GM12878 (cell line): ENCODE data around the gene SLC12A9. TPM values are rescaled to one million over a fixed set of nuclear protein-coding genes. Genes with fewer than 3 reads are reported as not detected.

Experiments used
- ATF2 ChIP-seq: IDR thresholded peaks from 2 replicates; pipeline ENCODE4 v1.6.1; 2012; ENCODE audit warnings: low read length, inconsistent platforms
- BCL3 ChIP-seq: IDR thresholded peaks from 2 replicates; pipeline ENCODE4 v1.6.1; 2011; ENCODE audit warnings: borderline replicate concordance, low read depth, mild to moderate bottlenecking, moderate library complexity, low read length; ENCODE audit not compliant: insufficient read depth, poor library complexity, severe bottlenecking
- BHLHE40 ChIP-seq, 2 experiments: fragments of 450-650 bp in 1 of 2; IDR thresholded peaks; 2 replicates each; pipeline ENCODE4 v1.6.1; 2011 to 2017; ENCODE audit warnings: low read depth in 2 of 2, borderline replicate concordance in 1 of 2, improper control_type of control experiment in 1 of 2, low read length in 1 of 2, mild to moderate bottlenecking in 1 of 2
- BMI1 ChIP-seq: fragments of 450-650 bp; IDR thresholded peaks from 2 replicates; pipeline ENCODE4 v1.6.1; 2016; ENCODE audit warnings: mild to moderate bottlenecking, moderate library complexity, borderline replicate concordance
- FOXK2 ChIP-seq: fragments of 450-650 bp; IDR thresholded peaks from 2 replicates; pipeline ENCODE4 v1.6.1; 2017; ENCODE audit warnings: mild to moderate bottlenecking, moderate library complexity
- HDGF ChIP-seq: fragments of 450-650 bp; IDR thresholded peaks from 2 replicates; pipeline ENCODE4 v1.6.1; 2016; ENCODE audit warnings: antibody characterized with exemption
- HSF1 ChIP-seq: fragments of 150-350 bp; IDR thresholded peaks from 2 replicates; pipeline ENCODE4 v1.6.1; 2014; ENCODE audit warnings: mild to moderate bottlenecking, low read depth, low read length
- IKZF2 ChIP-seq, 2 experiments: fragments of 450-650 bp; IDR thresholded peaks; 2 replicates each; pipeline ENCODE4 v1.6.1; 2017; ENCODE audit warnings: mild to moderate bottlenecking in 2 of 2, moderate library complexity in 2 of 2
- MTA3 ChIP-seq: IDR thresholded peaks from 2 replicates; pipeline ENCODE4 v1.6.1; 2012; ENCODE audit warnings: low read length, inconsistent platforms, borderline replicate concordance
- MYB ChIP-seq: fragments of 150-350 bp; IDR thresholded peaks from 2 replicates; pipeline ENCODE4 v1.6.1; 2014; ENCODE audit warnings: mild to moderate bottlenecking, low read depth, low read length, borderline replicate concordance
- PAX8 ChIP-seq: fragments of 450-650 bp; IDR thresholded peaks from 2 replicates; pipeline ENCODE4 v1.6.1; 2017; ENCODE audit warnings: mild to moderate bottlenecking, moderate library complexity
- PKNOX1 ChIP-seq: fragments of 450-650 bp; IDR thresholded peaks from 2 replicates; pipeline ENCODE4 v1.6.1; 2016; ENCODE audit warnings: mild to moderate bottlenecking
- PML ChIP-seq: IDR thresholded peaks from 2 replicates; pipeline ENCODE4 v1.6.1; 2012; ENCODE audit warnings: low read length, inconsistent platforms
- POLR2AphosphoS5 ChIP-seq: IDR thresholded peaks from 2 replicates; pipeline ENCODE4 v1.6.1; 2011; ENCODE audit warnings: mild to moderate bottlenecking, low read length, inconsistent platforms
- RBBP5 ChIP-seq: fragments of 200-600 bp; sonication (generic); conservative IDR thresholded peaks from 2 replicates; pipeline ENCODE4 v1.6.1; 2016
- RCOR1 ChIP-seq: conservative IDR thresholded peaks from 2 replicates; pipeline ENCODE4 v1.6.1; 2012; ENCODE audit warnings: low read depth, low read length, improper control_type of control experiment
- RUNX3 ChIP-seq: IDR thresholded peaks from 2 replicates; pipeline ENCODE4 v1.6.1; 2012; ENCODE audit warnings: low read length, inconsistent platforms
- SIX5 ChIP-seq: IDR thresholded peaks from 2 replicates; pipeline ENCODE4 v1.6.1; 2011; ENCODE audit warnings: mild to moderate bottlenecking, low read depth, low read length, moderate library complexity; ENCODE audit not compliant: severe bottlenecking
- SMARCA5 ChIP-seq: fragments of 450-650 bp; IDR thresholded peaks from 2 replicates; pipeline ENCODE4 v1.6.1; 2017; ENCODE audit warnings: mild to moderate bottlenecking
- STAT3 ChIP-seq: IDR thresholded peaks from 2 replicates; pipeline ENCODE4 v1.6.1; 2011; ENCODE audit warnings: low read depth, low read length, improper control_type of control experiment
- YBX1 ChIP-seq: fragments of 450-650 bp; IDR thresholded peaks from 2 replicates; pipeline ENCODE4 v1.6.1; 2016; ENCODE audit warnings: antibody characterized with exemption
- ZNF592 ChIP-seq: fragments of 450-650 bp; IDR thresholded peaks from 2 replicates; pipeline ENCODE4 v1.6.1; 2017; ENCODE audit warnings: mild to moderate bottlenecking, moderate library complexity
- polyA plus RNA-seq, 11 experiments: library from polyadenylated mRNA; depleted of rRNA in 4 of 11; unstranded in 6 of 11; stranded (reverse) in 5 of 11; fragments of >200 nt; fragmentation: Nextera tagmentation in 4 of 11; fragmentation: Illumina TruSeq in 1 of 11; extraction: Ambion mirVana in 4 of 11; extraction: Trizol in 1 of 11; gene quantifications; 1 replicate in 1 of 11; 2 replicates in 10 of 11; pipeline versions ENCODE4 v1.2.1 to v1.2.3, GENCODE V29; 2011 to 2016; ENCODE audit warnings: inconsistent platforms in 2 of 11, missing spikeins in 2 of 11, low read depth in 1 of 11
- total RNA-seq, 4 experiments: library from RNA; depleted of rRNA in 3 of 4; stranded (reverse); fragments of >200 nt in 3 of 4; fragmentation: Illumina TruSeq in 1 of 4; extraction: Trizol in 1 of 4; gene quantifications; 2 replicates each; pipeline versions ENCODE4 v1.2.1 to v1.2.3, GENCODE V29; 2013 to 2021

Gene SLC12A9
- total and polyA plus RNA-seq, 10 of the 15 experiments (the other 5 are each of a cell fraction or from before 2014, with no cell fraction given), result 0.24 to 18.5 (median 9.4) TPM

- TF ChIP-seq POLR2AphosphoS5 (no peak), RCOR1 (no peak), BHLHE40 (IDR thresholded peaks at IDR 0.05; ENCODE audit: borderline replicate concordance in 1 of 2, low read depth in 2 of 2, low read length in 1 of 2) (peak in 1 of 2 experiments; percentile 35; a peak in 1 of 4 replicates), MYB (no peak), STAT3 (no peak), SMARCA5 (no peak), PML (no peak), HDGF (0 out of 2 replicates have a peak, but pooled peaks have one; percentile 34), IKZF2 (IDR thresholded peaks at IDR 0.05) (no peak), BMI1 (no peak), SIX5 (no peak), YBX1 (no peak), FOXK2 (no peak), RBBP5 (no peak), ATF2 (no peak), ZNF592 (no peak), HSF1 (peak; percentile 78), RUNX3 (no peak), BCL3 (no peak), MTA3 (no peak), PAX8 (no peak), PKNOX1 (0 out of 2 replicates have a peak, but pooled peaks have one; percentile 9)
Measured at GRCh38 chr7:100895956-100896731, 43.6 kb downstream of the SLC12A9 start (continued).
